LNCaP clone FGC (cell line): ENCODE measurements around the gene PLEKHA5.

Experiments used
- DNase-seq: peaks from one replicate; pipeline ENCODE4 v3.0.0-alpha.2; 2011; ENCODE audit warnings: low read depth
- H3K4me3 ChIP-seq: 2 replicates; pipeline ENCODE4 v1.5.1; 2011; ENCODE audit warnings: mild to moderate bottlenecking, low read depth, low read length, control low read depth
- TF ChIP-seq, protein P1 (sequence below): IDR thresholded peaks from 2 replicates; pipeline ENCODE4 v1.5.1; 2012; ENCODE audit warnings: mild to moderate bottlenecking; ENCODE audit not compliant: control insufficient read depth, insufficient read depth; ENCODE audit errors: extremely low read depth

PLEKHA5 gene

DNA sequence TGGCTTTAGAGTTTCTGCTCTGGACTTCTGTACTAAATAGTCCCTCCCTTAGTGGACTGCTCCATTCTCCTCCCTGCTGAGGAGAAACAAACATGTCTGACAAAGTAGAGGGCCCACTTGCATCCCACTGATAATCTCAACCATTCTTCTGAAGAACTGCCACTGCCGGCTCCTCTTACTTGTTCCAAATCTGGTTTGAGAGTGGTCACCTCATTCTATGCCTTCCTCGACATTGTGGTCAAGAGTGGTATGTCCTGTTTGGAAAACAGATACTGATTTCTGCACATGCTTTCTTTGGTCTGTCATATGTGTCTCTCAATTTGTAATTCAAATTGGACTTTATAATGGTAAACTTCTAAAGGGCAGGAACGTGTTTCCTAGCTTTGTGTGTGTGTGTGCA, 36.3 kb upstream of the PLEKHA5 start:
- TF ChIP-seq, protein P1, sequence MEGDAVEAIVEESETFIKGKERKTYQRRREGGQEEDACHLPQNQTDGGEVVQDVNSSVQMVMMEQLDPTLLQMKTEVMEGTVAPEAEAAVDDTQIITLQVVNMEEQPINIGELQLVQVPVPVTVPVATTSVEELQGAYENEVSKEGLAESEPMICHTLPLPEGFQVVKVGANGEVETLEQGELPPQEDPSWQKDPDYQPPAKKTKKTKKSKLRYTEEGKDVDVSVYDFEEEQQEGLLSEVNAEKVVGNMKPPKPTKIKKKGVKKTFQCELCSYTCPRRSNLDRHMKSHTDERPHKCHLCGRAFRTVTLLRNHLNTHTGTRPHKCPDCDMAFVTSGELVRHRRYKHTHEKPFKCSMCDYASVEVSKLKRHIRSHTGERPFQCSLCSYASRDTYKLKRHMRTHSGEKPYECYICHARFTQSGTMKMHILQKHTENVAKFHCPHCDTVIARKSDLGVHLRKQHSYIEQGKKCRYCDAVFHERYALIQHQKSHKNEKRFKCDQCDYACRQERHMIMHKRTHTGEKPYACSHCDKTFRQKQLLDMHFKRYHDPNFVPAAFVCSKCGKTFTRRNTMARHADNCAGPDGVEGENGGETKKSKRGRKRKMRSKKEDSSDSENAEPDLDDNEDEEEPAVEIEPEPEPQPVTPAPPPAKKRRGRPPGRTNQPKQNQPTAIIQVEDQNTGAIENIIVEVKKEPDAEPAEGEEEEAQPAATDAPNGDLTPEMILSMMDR, result no peak
- no peak for DNase-seq
- H3K4me3 ChIP-seq, result no peak overlapping the region

DNA sequence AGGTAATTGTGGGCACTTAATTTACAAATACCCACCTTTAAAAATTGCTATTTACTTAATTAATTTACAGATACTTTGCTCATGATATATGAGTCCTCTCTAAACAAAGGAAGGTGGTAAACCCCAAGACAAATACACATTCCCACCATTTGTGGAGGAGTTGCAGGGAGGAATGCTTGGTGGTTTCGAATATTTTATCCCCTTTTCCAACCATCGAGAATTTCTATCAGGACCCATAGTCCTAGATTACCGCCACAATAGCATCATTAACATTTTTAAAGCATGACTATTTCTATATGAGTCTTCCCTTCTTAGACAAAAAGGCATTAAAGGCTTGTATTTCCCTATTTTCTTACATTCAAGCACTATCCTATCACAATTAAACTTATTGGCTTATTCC, 34.2 kb upstream of the PLEKHA5 start:
- no peak overlapping the region for H3K4me3 ChIP-seq
- TF ChIP-seq, protein P1, result no peak
- no peak for DNase-seq

DNA sequence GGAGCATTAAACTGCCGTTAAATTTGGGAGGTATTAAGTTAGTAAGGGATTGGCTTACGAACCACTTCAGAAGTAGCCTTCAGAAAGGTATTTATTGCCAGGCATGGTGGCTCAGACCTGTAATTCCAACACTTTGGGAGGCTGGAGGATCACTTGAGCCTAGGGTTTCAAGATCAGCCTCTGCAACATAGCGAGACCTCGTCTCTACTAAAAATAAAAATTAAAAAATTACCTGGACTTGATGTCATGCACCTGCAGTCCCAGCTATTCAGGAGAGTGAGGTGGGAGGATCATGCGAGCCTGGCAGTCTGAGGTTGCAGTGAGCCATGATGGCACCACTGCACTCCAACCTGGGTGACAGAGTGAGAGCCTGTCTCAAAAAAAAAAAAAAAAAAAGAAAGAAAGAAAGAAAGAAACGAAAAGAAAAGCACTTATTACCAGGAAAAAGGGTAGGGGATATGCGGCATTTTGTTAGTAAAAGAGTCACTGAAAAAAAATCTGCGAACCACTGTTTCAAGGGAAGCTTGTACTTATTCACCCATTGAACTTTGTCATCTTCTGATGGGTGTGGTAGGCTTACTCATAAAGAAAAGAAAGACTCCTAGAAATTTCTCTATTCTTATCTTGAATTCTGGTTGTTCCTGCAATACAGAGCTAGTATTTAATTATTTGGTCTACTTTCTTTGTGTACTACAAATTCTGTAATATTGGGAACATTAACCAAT, 33.6 kb upstream of the PLEKHA5 start:
- TF ChIP-seq, protein P1, result no peak
- DNase-seq, result no peak
- no peak overlapping the region for H3K4me3 ChIP-seq

DNA sequence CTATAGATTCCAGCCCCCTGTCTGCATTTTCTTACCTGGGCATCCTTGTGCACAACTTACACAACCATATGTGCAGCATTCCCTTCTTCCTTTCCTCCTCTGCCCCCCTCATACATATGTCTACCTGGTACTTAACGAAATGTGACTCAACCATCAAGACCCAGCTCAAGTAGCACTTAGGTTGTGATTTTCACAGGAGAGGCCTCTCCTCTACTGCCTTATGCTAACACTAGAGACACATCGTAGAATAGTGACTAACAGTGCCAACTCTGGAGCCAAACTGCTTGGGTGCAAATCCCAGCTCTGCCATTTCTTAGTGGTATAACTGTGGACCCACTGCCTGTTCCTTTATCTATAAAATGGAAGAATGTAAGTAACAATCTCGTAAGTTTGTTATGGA, 24.1 kb upstream of the PLEKHA5 start:
- no peak overlapping the region for H3K4me3 ChIP-seq
- TF ChIP-seq, protein P1, result no peak
- DNase-seq, result no peak

DNA sequence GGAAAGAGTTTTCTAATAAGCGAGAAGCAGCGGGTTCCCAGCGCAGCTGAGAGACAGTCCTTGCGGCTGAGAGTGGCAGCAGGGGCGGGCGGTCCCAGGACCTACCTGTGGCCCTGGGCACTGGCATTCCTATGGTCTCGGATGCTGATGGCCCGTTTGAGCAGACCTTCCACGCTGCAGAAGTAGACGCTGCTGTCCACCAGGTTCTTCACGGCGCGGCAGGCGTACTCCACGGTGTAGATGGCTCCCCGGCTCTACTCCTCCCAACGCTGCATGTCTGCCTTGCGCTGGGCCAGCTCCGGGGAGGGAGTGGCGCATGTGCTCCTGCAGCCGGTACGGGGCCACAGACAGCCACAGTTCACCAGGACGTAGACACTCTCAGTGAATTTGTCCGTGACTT, 21.8 kb upstream of the PLEKHA5 start:
- DNase-seq, result no peak
- TF ChIP-seq, protein P1, result no peak
- H3K4me3 ChIP-seq, result no peak overlapping the region

DNA sequence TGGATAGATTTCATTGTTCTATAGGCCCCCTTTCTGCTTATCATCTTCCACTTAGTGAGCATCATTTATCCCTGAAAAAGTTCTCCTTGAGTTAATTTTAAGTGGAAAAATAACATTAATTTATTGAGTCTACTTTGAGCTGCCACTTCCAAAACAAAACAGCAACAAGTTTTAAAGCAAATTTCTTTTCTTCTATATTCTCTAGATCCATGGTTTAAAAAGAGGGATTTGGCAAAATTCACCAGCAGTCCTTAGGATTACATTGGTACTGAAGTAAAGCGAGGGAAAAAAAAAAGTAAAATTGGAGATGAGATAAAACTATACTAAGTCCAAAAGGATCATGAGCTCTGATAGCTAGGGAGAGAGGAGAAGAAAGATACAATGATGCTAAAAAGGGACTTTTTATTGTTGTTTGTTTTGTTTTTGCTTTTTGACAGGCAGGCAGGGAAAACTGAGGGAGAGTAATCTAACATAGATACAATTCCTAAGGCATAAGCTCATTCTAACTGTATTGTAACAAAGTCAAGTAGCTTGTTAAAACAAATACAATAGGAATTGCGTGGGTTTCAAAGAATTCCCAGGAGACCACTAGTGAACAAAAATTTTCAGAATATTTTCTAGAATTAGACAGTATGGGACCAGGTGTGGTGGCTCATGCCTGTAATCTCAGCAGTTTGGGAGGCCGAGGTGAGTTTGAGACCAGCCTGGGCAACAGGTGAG, 19.2 kb upstream of the PLEKHA5 start:
- no peak overlapping the region for H3K4me3 ChIP-seq
- TF ChIP-seq, protein P1, result no peak
- DNase-seq, result no peak
